ENCODE data around the gene KLHDC10. TPM values are rescaled to one million over a fixed set of nuclear protein-coding genes. Genes with fewer than 3 reads are reported as not detected.
A peak's percentile ranks its signal among the peaks of the same experiment; 100 is the strongest.
"Not testable (repeated sequence)": the region's sequence is repeated elsewhere in the genome, so short reads cannot be mapped to it uniquely, and the experiment has no call there.

Gene KLHDC10
- total RNA-seq, 2 experiments from 2014 or later: 12.8 to 14.3 TPM

GRCh38 chr7:130143334-130143732, 73.0 kb downstream of the KLHDC10 start:
- no peak overlapping the region for H3K4me3 Mint-ChIP-seq
- H3K27ac Mint-ChIP-seq: no peak overlapping the region
- POLR2A ChIA-PET: no interaction called here
- intact Hi-C loops (cut with micrococcal nuclease): no loop called here
- H3K4me1 Mint-ChIP-seq (ENCODE audit: low read depth): peaks cover 12% of the 10 kb centered on the region
- H3K27me3 Mint-ChIP-seq: no peaks in the 10 kb centered on the region
- no peak for TF ChIP-seq CTCF (IDR thresholded peaks at IDR 0.05)
- no peak for DNase-seq
- no peaks in the 10 kb centered on the region for H3K9me3 Mint-ChIP-seq
- no peak for ATAC-seq
- CTCF ChIA-PET: no interaction called here
- no peaks in the 10 kb centered on the region for H3K36me3 Mint-ChIP-seq (ENCODE audit: low read depth)

GRCh38 chr7:130143986-130144311, 73.6 kb downstream of the KLHDC10 start:
- Mint-ChIP-seq H3K27me3 (no peaks in the 10 kb centered on the region), H3K36me3 (ENCODE audit: low read depth) (no peaks in the 10 kb centered on the region), H3K4me1 (ENCODE audit: low read depth) (peaks cover 12% of the 10 kb centered on the region), H3K4me3 (no peak overlapping the region), H3K9me3 (no peaks in the 10 kb centered on the region), H3K27ac (no peak overlapping the region)
- CTCF ChIA-PET: no interaction called here
- DNase-seq: no peak
- POLR2A ChIA-PET: no interaction called here
- no peak for TF ChIP-seq CTCF (IDR thresholded peaks at IDR 0.05)
- intact Hi-C loops (cut with micrococcal nuclease): no loop called here
- no peak for ATAC-seq

GRCh38 chr7:130144312-130145171, 74.2 kb downstream of the KLHDC10 start:
- POLR2A ChIA-PET: no interaction called here
- intact Hi-C loops (cut with micrococcal nuclease): no loop called here
- ATAC-seq: no peak
- Mint-ChIP-seq H3K36me3 (ENCODE audit: low read depth) (no peaks in the 10 kb centered on the region), H3K27ac (no peak overlapping the region), H3K9me3 (no peaks in the 10 kb centered on the region), H3K27me3 (no peaks in the 10 kb centered on the region), H3K4me3 (no peak overlapping the region), H3K4me1 (ENCODE audit: low read depth) (peaks cover 12% of the 10 kb centered on the region)
- DNase-seq: no peak
- CTCF ChIA-PET: no interaction called here
- no peak for TF ChIP-seq CTCF (IDR thresholded peaks at IDR 0.05)

DNA sequence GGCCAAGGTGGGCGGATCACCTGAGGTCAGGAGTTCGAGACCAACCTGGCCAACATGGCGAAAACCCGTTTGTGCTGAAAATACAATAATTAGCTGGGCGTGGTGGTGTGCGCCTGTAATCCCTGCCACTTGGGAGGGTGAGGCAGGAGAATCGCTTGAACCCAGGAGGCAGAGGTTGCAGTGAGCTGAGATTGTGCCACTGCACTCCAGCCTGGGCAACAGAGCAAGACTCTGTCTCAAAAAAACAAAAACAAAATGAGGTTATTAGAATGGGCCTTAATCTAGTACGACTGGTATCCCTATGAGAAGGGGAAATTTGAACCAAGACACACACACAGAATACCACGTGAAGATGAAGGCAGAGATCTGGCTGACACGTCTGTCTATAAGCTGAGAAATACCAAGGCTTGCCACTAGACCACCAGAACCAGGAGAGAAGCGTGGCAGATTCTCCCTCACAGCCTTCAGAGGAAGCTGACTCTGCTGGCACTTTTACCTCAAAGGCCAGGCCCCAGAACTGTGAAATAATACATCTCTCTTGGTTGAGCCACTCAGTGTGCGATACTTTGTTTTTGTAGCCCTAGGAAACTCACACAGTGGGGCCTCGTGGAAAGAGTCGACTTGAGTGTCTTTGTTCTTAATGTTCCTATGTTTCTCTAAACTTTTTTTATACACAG, 75.2 kb downstream of the KLHDC10 start:
- Mint-ChIP-seq H3K27ac (peak overlapping the region; percentile 6), H3K27me3 (peaks cover 4% of the 10 kb centered on the region), H3K4me1 (ENCODE audit: low read depth) (peaks cover 12% of the 10 kb centered on the region), H3K36me3 (ENCODE audit: low read depth) (no peaks in the 10 kb centered on the region), H3K9me3 (no peaks in the 10 kb centered on the region), H3K4me3 (no peak overlapping the region)
- no peak for TF ChIP-seq CTCF (IDR thresholded peaks at IDR 0.05)
- ChIA-PET POLR2A (no interaction called here), CTCF (interaction anchor here (1.1 kb wide), 1 partner anchor 74 kb away, joined by 3 read pairs; no protein-coding TSS in a partner anchor)
- ATAC-seq (peak; percentile 28), DNase-seq (peak; percentile 32)
- intact Hi-C loops (cut with micrococcal nuclease): no loop called here

- H3K9me3 Mint-ChIP-seq; H3K27me3 Mint-ChIP-seq; H3K36me3 Mint-ChIP-seq (ENCODE audit: low read depth); DNase-seq; POLR2A ChIA-PET; H3K4me1 Mint-ChIP-seq (ENCODE audit: low read depth); ATAC-seq; H3K27ac Mint-ChIP-seq; intact Hi-C loops (cut with micrococcal nuclease); H3K4me3 Mint-ChIP-seq: not testable (repeated sequence)
- CTCF ChIA-PET: interaction anchor here (1.1 kb wide), 1 partner anchor 74 kb away, joined by 3 read pairs; no protein-coding TSS in a partner anchor
Measured at GRCh38 chr7:130146142-130146541, 75.8 kb downstream of the KLHDC10 start.
